HL-60 (cell line): Measurements from ENCODE around the gene IQGAP2.
A peak's percentile ranks its signal among the peaks of the same experiment; 100 is the strongest.

Experiments used
- DNase-seq, 2 experiments: peaks; one replicate each; pipeline ENCODE4 v3.0.0-alpha.2; 2010 to 2020; ENCODE audit warnings: low read depth in 1 of 2, low spot score in 1 of 2
- H3K27ac ChIP-seq: fragments of 250-450 bp; sonication (Bioruptor Pico); replicated peaks from 2 replicates; pipeline ENCODE4 v1.5.1; 2020; ENCODE audit warnings: mild to moderate bottlenecking, moderate library complexity
- H3K27me3 ChIP-seq: fragments of 250-450 bp; sonication (Bioruptor Pico); 2 replicates; pipeline ENCODE4 v1.5.1; 2021; ENCODE audit warnings: mild to moderate bottlenecking, moderate library complexity; ENCODE audit not compliant: insufficient read depth, poor library complexity, severe bottlenecking
- H3K4me3 ChIP-seq: replicated peaks from 2 replicates; pipeline ENCODE4 v1.5.1; 2011; ENCODE audit warnings: mild to moderate bottlenecking, control low read depth, low read length; ENCODE audit not compliant: insufficient read depth
- CTCF ChIP-seq: IDR thresholded peaks from one replicate; pipeline ENCODE4 v1.5.1; 2011; ENCODE audit warnings: low read length, control low read depth, inconsistent platforms; ENCODE audit not compliant: insufficient read depth
- GABPA ChIP-seq: IDR thresholded peaks from 2 replicates; pipeline ENCODE4 v1.6.1; 2012; ENCODE audit warnings: low read depth
- POLR2AphosphoS5 ChIP-seq: IDR thresholded peaks from 2 replicates; pipeline ENCODE4 v1.6.1; 2012; ENCODE audit warnings: low read depth
- REST ChIP-seq: IDR thresholded peaks from 2 replicates; pipeline ENCODE4 v1.6.1; 2012; ENCODE audit warnings: low read depth; ENCODE audit not compliant: insufficient replicate concordance
- SPI1 ChIP-seq: IDR thresholded peaks from 2 replicates; pipeline ENCODE4 v1.6.1; 2012; ENCODE audit warnings: low read depth, mild to moderate bottlenecking, borderline replicate concordance

The IQGAP2 gene

GRCh38 chr5:76714751-76715485 is 311.8 kb downstream of the IQGAP2 start:
- Histone ChIP-seq H3K4me3 (peak overlapping the region; percentile 57), H3K27ac (no peak overlapping the region), H3K27me3 (no peaks in the 10 kb centered on the region)
- no peak for DNase-seq
- no peak for TF ChIP-seq CTCF
- no peak for TF ChIP-seq GABPA
- no peak for TF ChIP-seq SPI1
- no peak for TF ChIP-seq REST

- no peaks in the 10 kb centered on the region for H3K27me3 ChIP-seq
- H3K27ac ChIP-seq = no peak overlapping the region
- no peak for DNase-seq
- H3K4me3 ChIP-seq = peak overlapping the region; percentile 57
- TF ChIP-seq CTCF (no peak), POLR2AphosphoS5 (no peak), SPI1 (no peak), REST (no peak), GABPA (no peak)
These were observed 312.3 kb downstream of the IQGAP2 start for GRCh38 chr5:76715486-76715735.

- no peak for TF ChIP-seq CTCF
- no peak for TF ChIP-seq GABPA
- TF ChIP-seq POLR2AphosphoS5 = no peak
- no peak for TF ChIP-seq REST
- no peak for TF ChIP-seq SPI1
- H3K27me3 ChIP-seq = no peaks in the 10 kb centered on the region
- peak within 1 kb of the TSS; percentile 57 for H3K4me3 ChIP-seq
- no peak for DNase-seq
- no peak within 1 kb of the TSS for H3K27ac ChIP-seq
These were observed 312.8 kb downstream of the IQGAP2 start, which contains the start of gene F2R for GRCh38 chr5:76715736-76716455. Gene F2R (plus strand): TSS chr5:76716126. CDS start chr5:76716308, 182 bp downstream.
